ENCODE results near the gene DCST1.

Gene DCST1

DNA sequence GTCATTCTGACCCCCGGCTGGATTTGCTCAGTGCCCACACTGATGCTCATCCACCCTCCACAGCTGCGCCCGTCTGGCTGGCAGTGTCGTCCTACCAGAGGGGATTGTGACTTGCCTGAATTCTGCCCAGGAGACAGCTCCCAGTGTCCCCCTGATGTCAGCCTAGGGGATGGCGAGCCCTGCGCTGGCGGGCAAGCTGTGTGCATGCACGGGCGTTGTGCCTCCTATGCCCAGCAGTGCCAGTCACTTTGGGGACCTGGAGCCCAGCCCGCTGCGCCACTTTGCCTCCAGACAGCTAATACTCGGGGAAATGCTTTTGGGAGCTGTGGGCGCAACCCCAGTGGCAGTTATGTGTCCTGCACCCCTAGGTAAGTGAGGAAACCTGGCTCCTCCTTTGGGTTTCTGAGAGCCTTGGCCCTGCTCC, 24.2 kb downstream of the DCST1 start:
- no peak for DNase-seq

DNA sequence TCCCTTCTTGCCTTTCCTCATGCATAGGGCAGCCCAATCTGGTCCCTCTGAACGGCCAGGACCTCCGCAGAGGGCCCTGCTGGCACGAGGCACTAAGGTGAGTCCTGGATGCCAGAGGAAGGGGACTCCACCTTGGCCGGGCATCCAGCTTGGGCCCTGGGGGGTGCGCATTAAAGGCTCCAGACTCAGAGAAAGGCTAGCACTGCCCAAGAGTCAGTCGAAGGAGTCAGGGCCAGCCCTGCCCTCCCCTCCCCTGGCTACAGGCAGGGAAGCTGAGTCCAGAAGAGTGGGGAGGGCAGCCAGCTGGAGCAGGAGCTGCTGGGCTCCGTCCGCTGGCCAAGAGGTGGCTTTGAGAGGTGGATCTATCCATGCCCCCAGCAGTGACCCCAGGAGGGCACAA, 27.1 kb downstream of the DCST1 start:
- DNase-seq: no peak

DNA sequence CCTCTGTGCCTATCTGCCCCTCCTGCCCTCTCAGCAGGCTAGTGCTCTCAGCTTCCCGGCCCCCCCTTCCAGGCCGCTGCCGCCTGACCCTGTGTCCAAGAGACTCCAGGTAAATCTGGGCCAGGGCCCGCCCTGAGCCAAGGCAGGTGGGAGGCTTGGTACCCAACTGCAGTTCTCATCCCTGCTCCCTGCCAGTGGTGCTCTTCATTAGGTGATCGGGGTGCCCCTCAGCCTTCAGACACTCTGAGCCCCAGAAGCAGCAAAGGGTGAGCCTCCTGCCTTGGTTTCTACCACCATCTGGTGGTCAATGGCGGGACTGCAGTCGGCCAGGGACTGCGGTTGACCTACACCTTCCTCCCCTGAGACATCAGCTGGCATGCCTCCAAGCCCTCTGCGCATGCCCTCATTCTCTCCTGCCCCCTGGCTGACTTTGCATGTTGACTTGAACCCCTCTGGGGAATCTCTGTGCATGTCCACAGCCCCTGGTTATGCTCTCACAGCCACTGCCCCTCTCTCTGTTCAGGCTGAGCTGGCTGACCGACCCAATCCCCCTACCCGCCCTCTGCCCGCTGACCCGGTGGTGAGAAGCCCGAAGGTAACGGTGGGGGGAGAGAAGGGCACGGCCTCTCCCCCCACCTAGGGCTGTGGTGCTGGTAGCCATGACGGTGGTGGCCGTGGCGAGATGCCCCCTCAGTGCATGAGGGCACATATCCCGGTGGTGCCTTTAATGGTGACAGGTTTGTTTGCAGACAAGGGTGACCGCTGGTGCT, 27.9 kb downstream of the DCST1 start:
- peak; percentile 36 for DNase-seq

DNA sequence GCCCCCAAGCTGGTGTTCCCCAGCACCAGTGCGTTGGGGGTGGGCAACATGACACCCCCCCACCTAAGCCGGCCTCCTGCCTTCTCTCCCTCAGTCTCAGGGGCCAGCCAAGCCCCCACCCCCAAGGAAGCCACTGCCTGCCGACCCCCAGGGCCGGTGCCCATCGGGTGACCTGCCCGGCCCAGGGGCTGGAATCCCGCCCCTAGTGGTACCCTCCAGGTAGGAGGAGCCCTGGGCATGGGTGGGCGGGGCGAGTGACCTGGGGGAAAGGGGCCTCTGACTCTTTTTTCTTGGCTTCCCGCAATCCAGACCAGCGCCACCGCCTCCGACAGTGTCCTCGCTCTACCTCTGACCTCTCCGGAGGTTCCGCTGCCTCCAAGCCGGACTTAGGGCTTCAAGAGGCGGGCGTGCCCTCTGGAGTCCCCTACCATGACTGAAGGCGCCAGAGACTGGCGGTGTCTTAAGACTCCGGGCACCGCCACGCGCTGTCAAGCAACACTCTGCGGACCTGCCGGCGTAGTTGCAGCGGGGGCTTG, 28.6 kb downstream of the DCST1 start:
- DNase-seq: no peak

DNA sequence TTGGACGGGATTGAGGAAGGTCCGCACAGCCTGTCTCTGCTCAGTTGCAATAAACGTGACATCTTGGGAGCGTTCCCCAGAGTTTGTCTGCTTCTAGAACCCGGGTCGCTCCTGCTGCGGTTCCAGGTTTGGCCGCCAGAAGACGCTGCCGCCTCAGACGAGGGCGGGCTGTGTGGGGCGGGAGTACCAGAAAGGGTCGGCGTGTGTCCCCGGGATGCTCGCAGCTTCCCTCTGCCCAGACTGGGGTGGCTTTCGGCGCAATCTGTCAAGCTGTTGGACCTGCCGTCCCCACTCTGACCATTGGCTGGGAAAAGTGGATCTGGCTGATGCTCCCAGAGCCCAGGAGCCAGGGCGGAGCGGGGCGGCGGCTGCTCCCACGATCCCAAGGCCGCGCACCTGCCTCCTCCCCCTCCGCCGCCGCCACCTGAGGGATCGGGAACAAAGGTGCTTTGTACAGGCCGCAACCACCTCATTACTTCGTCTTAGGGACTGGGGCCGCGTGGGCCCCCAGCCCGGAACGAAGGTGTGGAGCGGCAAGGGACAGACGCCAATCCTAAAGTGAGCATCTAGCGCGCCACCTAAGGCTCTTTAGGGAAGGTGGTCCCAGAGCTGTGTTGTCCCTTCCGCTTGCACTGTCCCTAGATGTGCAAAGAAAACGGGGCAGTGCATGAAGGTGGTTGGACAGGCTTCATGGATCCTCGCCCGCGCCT, 29.2 kb downstream of the DCST1 start:
- peak; percentile 47 for DNase-seq

DNA sequence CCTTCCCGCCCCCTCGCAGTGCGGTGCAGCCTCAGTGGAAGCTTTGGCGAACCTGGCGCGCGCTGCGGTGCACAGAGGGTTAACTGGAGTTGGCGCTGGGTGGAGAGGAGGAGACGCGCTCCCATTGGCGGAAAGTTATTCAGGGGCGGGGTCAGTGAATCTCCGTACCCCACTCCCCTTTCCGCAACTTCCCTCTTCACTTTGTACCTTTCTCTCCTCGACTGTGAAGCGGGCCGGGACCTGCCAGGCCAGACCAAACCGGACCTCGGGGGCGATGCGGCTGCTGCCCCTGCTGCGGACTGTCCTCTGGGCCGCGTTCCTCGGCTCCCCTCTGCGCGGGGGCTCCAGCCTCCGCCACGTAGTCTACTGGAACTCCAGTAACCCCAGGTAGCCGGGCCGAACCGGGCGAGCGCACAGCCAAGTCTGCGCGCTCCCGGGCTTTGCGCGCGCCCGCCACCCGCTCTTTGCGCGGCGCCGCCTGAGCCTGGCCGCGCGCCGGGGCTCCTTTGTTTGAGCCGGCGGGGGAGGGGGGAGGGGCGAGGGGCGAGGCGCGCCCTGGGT, 30.0 kb downstream of the DCST1 start, which contains the start of gene EFNA4:
TSS of gene EFNA4 (plus strand) at position 191 of the 561 bp plus-strand sequence. CDS start at position 275, 84 bp downstream.
- DNase-seq: peak; percentile 66

DNA sequence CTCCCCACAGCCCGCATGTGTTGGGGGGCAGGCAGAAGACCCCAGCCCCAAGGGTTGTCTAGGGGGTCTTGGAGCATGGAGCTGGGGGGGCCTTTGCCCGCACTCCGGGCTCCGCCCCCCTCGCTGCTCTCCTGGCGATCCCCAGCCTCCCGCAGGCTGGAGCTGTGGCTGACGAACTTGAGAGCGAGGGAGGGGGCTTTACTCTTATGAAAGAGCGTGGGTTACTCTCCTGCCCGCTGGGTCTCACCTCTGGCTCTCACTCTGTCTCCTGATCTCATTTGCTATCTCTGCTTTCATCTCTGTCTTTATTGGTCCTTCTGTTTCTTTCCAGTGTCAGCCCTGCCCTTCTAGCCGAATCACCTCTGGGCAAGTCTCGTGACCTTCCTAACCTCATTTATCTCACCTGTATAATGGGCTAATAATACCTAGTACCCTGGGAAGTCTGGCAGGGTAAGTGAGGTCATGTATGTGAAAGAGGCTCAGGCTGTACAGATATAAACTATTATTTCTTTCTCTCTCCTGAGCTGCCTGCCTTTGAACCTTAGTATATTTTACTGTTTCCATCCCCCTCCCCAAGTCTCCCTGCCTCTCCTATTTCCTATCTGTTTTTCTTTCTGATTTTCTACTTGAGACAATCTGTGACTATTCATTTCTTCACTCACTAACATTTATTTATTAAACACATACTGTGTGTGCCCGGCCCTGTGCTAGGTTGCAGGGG, 30.6 kb downstream of the DCST1 start:
- DNase-seq: no peak

DNA sequence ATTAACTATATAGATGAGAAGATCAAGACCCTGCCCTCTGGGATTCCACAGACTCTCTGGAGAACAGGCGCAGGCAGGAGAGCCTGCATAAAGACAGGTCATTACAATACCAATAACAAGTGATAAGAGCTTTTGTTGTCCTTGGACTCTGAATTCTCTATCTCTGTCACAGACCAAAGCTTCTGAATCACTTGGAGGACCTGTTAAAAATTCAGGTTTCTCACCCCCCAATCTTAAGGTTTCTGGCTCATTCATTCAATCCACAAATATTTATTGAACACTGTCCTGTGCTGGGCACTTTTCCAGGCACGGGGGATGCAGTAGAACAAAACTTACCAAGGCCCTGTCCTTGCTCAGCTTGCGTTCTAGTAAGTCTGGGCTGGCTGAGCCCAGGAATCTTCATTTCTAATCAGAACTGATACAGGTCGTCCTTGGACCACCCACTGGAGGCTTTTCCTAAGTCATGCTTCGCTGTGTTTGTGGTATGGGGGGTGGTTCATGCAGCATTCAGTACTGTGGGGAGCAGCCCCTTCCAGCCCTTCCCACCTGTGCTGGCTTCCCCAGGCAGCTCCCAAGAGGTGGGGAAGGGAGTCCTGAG, 31.3 kb downstream of the DCST1 start:
- no peak for DNase-seq

DNA sequence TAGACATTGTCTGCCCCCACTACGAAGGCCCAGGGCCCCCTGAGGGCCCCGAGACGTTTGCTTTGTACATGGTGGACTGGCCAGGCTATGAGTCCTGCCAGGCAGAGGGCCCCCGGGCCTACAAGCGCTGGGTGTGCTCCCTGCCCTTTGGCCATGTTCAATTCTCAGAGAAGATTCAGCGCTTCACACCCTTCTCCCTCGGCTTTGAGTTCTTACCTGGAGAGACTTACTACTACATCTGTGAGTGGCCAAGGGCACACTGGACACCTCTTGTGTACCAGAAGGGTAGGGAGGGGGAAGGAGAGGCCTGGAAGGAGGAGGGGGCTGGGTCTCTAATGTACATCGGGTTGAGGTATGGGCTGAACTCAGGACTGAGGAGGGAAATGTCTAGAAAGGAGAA, 33.2 kb downstream of the DCST1 start:
- no peak for DNase-seq

DNA sequence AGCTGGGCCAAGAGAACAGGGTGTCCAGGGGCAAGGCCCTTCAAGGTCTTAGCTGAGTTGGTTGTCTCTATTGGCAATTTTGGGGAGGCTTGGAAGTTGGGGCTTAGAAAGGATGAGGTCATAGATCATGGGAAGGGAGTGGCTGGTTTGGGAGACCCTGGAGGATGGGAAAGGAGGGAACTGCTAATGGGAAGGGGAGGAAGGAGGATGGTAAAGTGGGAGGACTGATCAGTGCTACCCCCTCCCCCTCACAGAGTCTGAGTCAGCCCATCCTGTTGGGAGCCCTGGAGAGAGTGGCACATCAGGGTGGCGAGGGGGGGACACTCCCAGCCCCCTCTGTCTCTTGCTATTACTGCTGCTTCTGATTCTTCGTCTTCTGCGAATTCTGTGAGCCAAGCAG, 35.0 kb downstream of the DCST1 start:
- DNase-seq: no peak

DNA sequence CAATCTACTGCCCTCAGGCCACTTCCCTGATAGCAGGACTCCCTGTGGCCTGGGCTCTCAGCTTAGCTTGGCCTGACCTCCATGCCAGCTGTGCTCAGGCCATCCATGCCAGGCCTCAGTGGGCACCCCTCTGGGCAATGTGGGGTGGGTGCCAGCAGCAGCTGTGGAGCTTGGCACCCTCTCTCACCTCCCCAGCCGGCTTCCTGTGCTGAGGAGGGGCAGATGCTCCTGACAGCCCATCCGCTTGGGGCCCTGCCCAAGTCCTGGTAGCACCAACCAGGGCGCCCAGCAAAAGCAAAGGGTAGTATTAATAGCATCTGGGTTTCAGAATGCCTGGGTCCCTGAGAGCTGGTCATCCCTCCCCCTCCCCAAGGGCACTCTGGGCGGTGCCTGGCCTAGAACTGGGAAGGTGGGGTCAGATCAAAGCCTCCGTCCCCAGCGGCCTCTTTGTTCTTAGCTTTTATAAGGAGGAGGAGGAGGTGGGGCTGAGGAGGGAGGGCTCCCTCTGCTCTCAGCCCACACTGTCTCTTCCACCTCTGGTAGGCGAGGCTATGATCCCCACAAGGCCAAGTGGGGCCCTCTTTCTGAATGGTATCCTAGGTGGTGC, 36.0 kb downstream of the DCST1 start:
- no peak for DNase-seq

DNA sequence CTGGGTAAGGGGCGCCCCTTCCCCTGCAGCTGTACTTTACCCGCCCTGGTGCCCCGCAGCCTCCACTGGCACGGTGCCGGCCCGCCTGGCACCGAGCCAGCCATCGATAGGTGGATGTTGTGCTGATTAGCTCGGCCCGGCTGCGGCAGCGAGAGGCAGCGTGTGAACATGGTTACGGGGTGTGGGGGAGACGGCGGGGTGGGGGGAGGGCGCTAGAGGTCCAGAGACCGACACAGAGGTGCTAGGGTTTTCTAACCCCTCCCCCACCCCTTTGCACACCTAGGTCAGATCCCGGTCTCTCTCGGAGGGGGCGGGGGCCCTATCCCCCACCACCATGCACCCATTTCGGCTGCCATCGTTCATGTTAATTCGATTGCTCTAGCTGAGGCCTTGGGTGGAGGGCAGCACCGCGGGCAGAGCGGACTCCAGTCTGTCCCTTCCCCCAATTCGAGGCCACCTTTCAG, 36.6 kb downstream of the DCST1 start:
- no peak for DNase-seq

DNA sequence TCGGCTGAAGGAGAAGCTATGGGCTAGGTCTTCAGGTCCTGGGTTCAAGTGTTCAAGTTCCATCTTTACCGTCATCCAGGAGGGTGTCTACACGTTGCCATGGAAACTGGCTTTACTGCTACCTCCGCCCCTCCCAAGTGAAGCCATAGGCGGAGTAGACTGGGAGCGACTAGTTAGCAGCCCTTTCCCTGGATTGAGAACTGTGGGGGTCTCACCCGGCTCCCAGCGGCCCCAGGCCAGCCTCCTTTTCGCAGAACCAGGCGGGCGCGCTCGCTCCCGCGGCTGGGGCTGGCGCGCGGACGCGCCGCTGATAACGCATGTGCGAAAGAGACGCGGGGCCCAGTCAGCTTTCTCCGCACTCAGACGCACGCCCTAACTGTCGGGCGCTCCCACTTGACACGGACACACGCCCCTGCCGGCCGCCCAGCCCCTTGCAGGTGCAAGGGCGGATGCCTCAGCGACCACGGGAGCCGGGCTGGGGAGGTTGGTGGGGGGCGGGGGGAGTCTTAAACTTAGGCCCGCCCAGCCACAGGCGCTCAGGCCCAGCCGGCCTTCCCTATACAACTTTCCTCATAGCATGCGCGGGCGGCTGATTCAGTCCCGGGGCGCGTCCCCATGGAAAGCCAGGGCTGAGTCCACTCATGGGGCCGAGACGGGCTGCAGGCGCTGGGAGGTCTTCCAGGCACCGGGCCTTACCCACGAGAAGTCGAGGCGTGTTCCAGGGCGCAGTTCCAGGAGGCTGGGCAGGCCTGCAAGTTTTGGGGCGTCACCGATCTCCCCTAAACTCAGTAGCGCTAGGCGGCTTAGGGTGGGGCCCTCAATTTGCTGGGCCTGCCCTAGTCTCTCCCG, 37.3 kb downstream of the DCST1 start:
- DNase-seq: no peak

DNA sequence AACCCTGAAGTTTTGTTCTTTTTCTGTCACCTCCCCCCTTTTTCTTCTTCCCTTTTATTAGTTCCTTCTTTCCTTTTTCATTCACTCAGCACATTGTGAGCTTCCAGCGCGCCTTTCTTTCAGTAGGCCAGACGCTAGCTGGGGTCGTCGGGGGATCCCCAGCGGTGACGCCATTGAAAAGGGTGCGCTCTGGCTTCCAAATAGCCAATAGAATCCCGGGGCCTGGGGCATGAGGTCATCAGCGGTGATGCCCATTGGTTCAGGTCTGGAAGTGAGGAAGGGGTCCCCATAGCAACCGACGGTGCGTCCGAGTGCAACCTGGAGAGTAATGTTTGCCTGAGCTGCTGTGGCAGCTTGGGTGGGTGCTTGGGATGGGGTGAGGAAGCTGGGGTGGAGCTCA, 38.1 kb downstream of the DCST1 start:
- DNase-seq: no peak

DNA sequence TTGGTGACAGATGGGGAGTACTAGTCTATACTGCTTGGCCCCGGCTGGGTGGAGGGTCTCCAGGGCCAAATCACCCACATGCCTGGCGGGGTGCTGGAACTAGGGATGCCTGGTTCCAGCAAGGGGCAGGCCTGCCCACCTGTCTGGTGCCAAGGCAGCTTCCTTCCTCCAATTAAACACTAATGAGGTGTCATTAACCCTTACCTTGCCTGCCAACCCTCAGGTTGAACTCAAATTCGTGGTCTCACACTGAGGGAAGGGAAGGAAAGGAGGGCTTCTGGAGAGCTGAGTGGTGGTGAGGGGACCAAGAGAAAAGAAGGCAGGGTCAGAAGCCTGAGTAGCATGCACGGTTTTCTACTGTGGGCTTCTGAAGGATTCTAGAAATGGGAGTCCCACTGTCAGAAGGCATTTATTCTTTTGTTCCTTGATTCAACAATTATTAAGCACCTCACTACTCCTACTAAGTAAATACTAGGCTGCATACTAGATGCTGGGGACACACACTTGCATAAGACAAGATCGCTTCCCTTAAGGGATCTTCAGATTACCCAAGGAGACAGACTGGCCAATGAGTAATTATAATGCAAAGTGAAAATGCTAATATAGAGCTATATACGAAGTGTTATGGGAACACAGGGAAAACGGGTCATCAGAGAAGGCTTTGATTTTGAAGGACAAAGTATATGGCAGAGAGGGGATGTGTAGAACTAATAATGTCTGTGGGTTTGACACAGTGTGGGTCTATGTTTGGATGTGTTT, 39.1 kb downstream of the DCST1 start:
- DNase-seq: no peak

DNA sequence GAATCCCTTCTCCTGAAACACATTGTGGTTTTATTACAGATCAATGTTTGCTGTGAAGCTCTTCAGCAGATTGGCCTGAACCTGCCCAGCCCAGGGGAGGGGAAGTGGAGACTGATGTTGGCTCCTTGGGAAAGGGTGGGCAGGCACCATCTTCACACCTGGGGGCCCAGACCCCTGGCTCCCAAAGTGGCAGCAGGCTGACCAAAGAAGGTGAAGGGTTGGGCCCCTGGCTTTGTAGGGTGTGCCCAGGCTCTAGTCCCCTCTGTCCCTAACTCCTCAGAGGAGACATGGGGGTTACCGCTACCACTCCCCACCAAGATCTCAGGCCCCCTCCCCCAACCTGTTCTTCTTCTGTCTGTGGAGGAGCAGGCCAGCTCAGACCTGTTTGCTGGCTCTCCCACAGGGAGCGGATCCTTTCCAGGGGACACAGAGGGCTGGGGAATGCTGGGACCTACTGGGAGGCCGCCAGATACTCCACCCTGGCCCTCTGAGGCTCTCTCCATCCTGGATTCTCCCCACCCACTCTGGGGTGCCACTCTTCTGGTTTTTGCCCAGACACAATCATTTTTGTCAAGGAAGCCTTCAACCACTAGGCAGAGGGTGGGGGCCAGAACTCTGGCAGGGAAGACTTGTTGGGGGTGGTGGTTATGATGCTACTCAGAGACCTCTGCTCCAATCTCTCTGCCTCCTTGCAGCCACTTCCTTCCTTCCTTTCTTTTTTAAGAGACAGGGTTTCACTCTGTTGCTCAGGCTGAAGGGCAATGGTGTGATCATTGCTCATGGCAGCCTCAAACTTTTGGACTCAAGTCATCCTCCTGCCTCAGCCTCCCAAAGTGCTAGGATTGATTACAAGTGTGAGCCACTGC, 40.0 kb downstream of the DCST1 start:
- DNase-seq: no peak

DNA sequence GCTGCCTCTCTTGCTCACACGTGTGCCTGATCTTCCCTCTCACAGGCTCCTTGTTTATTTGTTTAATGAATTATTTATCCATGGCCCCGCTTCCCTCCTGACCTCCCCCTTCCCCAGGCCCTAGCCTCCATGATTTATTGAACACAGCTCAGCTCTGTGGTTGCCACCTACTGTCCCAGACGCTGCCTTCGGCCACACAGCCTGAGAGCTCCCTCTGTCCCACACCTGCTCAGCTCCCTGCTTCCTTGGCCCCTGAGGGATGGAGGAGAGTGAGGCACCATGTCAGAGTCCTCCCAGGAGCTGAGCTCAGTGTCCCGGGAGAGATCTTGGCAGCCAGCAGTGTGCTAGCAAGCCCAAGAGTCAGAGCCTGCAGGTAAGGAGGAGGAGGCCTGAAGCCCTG, 41.9 kb downstream of the DCST1 start:
- no peak for DNase-seq

DNA sequence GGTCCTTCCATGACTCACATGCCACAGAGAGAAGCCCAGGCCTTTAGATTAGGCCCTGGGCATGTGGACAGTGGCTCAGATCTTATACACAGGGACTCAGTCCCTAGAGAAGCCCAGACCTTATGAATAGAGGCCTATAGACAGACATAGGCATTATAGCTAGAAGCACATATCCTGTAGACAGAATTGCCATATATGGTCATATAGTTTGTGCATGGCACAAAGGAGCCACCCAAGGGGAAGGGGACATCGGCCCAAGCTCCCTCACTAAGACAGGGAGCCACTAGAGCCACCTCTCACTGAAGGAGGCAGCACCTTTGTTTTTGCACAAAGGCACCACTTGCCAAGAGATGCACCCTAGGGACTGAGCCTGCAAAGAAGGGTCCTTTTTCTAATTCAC, 42.7 kb downstream of the DCST1 start:
- no peak for DNase-seq

DNA sequence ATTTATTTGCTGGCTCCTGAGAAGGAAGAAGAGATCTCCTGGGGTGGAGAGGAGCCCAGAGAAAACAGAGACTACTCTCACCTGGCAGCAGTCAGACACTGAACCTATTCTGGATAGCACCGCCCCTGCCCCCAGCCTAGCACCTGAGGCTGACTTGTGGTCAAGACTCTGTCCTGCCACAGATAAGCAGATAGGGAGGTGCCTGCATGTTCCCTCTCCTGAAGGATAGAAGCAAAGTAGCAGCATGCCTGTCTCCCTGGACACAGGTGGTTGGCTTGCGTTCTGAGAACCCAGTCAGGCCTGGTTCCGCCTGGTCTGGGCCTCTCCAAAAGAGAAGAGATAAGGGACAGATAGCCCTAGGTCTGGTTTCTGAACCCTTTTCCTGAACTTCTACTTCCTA, 43.7 kb downstream of the DCST1 start:
- DNase-seq: no peak

Measured in DMS 273 treated with DMSO at 0.1 percent for 48 hours (cell line).